Measurements from ENCODE around the gene FOXJ3.

Gene FOXJ3

DNA sequence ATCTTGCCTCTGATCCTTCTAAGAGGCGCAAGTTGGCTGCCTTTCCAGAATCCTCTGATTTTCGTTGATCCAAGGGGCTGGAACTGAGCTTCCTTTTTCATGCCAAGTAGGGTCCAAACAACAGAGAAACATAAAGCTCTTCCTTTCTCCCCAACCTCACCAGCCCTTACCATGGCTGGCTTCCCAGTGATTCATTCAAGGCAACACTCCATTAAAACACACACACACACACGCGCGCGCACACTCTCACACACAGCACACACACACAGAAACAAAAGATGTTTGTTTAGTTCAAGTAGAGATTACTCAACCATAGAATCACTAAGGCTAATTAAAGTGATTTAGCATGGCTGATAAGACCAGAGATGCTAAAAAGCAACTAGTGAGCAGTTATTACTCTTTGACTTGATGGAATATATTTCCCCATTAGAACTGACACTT is 157.5 kb downstream of the FOXJ3 start:
- TF ChIP-seq, protein P1, sequence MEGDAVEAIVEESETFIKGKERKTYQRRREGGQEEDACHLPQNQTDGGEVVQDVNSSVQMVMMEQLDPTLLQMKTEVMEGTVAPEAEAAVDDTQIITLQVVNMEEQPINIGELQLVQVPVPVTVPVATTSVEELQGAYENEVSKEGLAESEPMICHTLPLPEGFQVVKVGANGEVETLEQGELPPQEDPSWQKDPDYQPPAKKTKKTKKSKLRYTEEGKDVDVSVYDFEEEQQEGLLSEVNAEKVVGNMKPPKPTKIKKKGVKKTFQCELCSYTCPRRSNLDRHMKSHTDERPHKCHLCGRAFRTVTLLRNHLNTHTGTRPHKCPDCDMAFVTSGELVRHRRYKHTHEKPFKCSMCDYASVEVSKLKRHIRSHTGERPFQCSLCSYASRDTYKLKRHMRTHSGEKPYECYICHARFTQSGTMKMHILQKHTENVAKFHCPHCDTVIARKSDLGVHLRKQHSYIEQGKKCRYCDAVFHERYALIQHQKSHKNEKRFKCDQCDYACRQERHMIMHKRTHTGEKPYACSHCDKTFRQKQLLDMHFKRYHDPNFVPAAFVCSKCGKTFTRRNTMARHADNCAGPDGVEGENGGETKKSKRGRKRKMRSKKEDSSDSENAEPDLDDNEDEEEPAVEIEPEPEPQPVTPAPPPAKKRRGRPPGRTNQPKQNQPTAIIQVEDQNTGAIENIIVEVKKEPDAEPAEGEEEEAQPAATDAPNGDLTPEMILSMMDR (conservative IDR thresholded peaks at IDR 0.05; ENCODE audit: control insufficient read depth, insufficient read depth, low read depth, low read length), result no peak
- DNase-seq (ENCODE audit: low read depth), result peak; percentile 87
- H3K4me3 ChIP-seq (ENCODE audit: control insufficient read depth, low read depth, low read length), result no peak overlapping the region

DNA sequence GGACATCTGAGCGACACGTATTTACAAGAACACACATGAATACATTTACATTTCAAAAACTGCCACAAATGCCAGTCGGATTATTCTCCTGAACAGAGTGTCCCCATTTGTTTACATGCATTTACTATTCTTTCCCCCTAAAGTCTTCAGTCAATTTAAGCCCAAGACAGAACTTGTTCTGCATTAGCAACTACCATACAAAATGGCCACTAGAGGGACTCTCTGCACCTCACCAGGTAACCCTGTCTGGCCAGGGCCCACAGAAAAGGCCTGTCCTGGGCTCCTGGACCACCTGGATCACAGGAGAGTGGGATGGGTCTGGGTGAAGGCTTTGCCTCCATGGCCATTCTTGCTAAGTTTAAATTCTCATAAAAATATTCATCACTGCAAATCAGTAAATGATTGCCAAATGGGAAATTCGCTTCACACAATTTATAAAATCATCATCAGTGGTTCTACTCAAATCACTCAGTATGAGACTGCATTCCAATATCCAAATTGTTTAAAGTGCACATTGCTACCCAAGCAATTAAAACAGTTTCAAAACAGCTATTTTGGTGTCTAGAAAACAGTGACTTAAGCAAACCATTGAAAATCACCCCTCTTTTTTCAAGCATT is 158.0 kb downstream of the FOXJ3 start:
- peak; percentile 63 for DNase-seq (ENCODE audit: low read depth)
- TF ChIP-seq, protein P1 (conservative IDR thresholded peaks at IDR 0.05; ENCODE audit: control insufficient read depth, insufficient read depth, low read depth, low read length), result peak; percentile 90

DNA sequence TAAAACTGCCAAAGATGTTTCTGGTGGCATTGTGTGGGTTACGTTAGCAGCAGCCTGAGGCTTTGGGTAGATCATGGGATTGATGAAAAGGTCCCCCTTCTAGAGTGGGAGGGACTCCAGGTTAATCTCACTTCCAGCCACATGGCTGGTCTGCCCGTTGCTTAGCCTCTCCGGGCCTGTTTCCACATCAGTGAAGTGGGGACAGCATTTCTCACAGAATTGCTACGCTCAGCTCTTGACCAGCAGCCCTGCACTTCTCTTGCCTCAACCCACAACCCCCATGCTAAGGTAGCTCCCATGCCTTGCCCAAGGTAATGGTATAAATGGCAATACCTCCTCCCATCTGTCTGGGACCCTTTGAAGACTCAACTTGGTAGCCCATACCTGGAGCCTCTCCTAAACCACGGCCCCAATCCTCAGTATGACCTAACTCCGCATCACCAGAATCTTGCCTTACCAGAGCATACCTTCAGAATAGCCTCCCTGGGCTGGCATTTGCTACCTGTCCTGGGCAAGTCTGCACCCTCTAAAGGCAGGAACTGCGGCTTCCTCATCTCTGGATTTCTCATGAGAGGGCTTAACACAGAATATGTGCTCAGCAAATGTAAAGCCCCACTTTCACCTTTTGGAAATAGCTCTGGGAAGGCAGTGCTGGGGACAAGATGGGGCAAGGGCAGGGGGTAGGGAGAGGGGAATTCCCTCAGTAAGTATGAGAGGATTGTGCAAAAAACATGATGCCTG is 159.6 kb downstream of the FOXJ3 start:
- no peak for DNase-seq (ENCODE audit: low read depth)
- H3K4me3 ChIP-seq (ENCODE audit: control insufficient read depth, low read depth, low read length), result no peak overlapping the region
- TF ChIP-seq, protein P1 (conservative IDR thresholded peaks at IDR 0.05; ENCODE audit: control insufficient read depth, insufficient read depth, low read depth, low read length), result no peak

More for the DNA sequence above, 158.0 kb downstream of the FOXJ3 start:
- no peak overlapping the region for H3K4me3 ChIP-seq (ENCODE audit: control insufficient read depth, low read depth, low read length)

- H3K4me3 ChIP-seq (ENCODE audit: control insufficient read depth, low read depth, low read length), result no peak overlapping the region
- TF ChIP-seq, protein P1 (conservative IDR thresholded peaks at IDR 0.05; ENCODE audit: control insufficient read depth, insufficient read depth, low read depth, low read length), result no peak
- DNase-seq (ENCODE audit: low read depth), result peak; percentile 63
Measured at GRCh38 chr1:42173961-42174735, 160.9 kb downstream of the FOXJ3 start.

GRCh38 chr1:42173155-42173933 is 161.7 kb downstream of the FOXJ3 start:
- peak; percentile 49 for DNase-seq (ENCODE audit: low read depth)
- TF ChIP-seq, protein P1 (conservative IDR thresholded peaks at IDR 0.05; ENCODE audit: control insufficient read depth, insufficient read depth, low read depth, low read length), result peak; percentile 97
- no peak overlapping the region for H3K4me3 ChIP-seq (ENCODE audit: control insufficient read depth, low read depth, low read length)

Measured in fibroblast of mammary gland (primary cell).